Neural progenitor cell (in vitro differentiated cells): ENCODE measurements around the gene NCKAP5.

Experiments
- CTCF ChIP-seq: fragments of 200-600 bp; sonication (generic); IDR thresholded peaks from 2 replicates; pipeline ENCODE4 v1.5.1; 2017; ENCODE audit warnings: antibody characterized with exemption, mild to moderate bottlenecking
- EZH2 ChIP-seq: fragments of 200-600 bp; sonication (generic); IDR thresholded peaks from 2 replicates; pipeline ENCODE4 v1.6.1; 2017; ENCODE audit warnings: antibody characterized with exemption, mild to moderate bottlenecking, moderate library complexity

- no peak for TF ChIP-seq CTCF
- TF ChIP-seq EZH2, result no peak
These were observed 482.1 kb downstream of the NCKAP5 start for GRCh38 chr2:133086176-133086575.
